ENCODE measurements around the gene CD101. TPM values are rescaled to one million over a fixed set of nuclear protein-coding genes. Genes with fewer than 3 reads are reported as not detected.

Gene CD101
- total RNA-seq, 1 experiment from 2014 or later = 1.2 TPM

GRCh38 chr1:116962987-116963639 lies 38.4 kb upstream of the CD101 start:
- Histone ChIP-seq H4K20me1 (ENCODE audit: insufficient read depth) (no peaks in the 10 kb centered on the region), H3K27ac (ENCODE audit: low read depth, low read length) (no peak overlapping the region), H2AFZ (ENCODE audit: low read depth, low read length, poor library complexity, severe bottlenecking) (no peak overlapping the region), H3K4me1 (ENCODE audit: control insufficient read depth in 1 of 2, insufficient read depth in 2 of 2, low read length in 2 of 2) (no peaks in the 10 kb centered on the region), H3K9me2 (ENCODE audit: insufficient read depth) (no peaks in the 10 kb centered on the region), H3K4me3 (replicated peaks in 1 of 2; ENCODE audit: low read depth in 1 of 2, low read length in 2 of 2) (no peak overlapping the region), H3K79me2 (ENCODE audit: insufficient read depth, low read length) (no peaks in the 10 kb centered on the region), H3K9ac (ENCODE audit: low read length) (no peak overlapping the region), H3K27me3 (ENCODE audit: insufficient read depth, low read length) (no peaks in the 10 kb centered on the region), H3K36me3 (ENCODE audit: control insufficient read depth in 1 of 2, insufficient read depth in 2 of 2, low read length in 2 of 2) (peaks cover 2 to 6% of the 10 kb centered on the region in 2 experiments; a peak in 2 of 4 replicates), H3K9me3 (ENCODE audit: control insufficient read depth in 1 of 2, insufficient read depth in 1 of 2, low read depth in 1 of 2, low read length in 2 of 2) (no peaks in the 10 kb centered on the region), H3K4me2 (ENCODE audit: low read length) (no peak overlapping the region)
- POLR2A ChIA-PET = no interaction called here
- RAD21 ChIA-PET (ENCODE audit: low non-redundant PET in 1 of 2, low total read pairs in 2 of 2, uncharacterized antibody in 2 of 2, unreplicated experiment in 2 of 2) = no interaction called here
- intact Hi-C loops (cut with micrococcal nuclease) = no loop called here
- CTCF ChIA-PET = no interaction called here
- ATAC-seq (no peak), DNase-seq (ENCODE audit: low read depth, low spot score) (no peak)
- TF ChIP-seq ATF3 (IDR thresholded peaks at IDR 0.05) = no peak
- TF ChIP-seq EZH2phosphoT487 (IDR thresholded peaks at IDR 0.05; ENCODE audit: borderline replicate concordance) = no peak
- TF ChIP-seq REST (IDR thresholded peaks at IDR 0.05; ENCODE audit: low read depth) = no peak
- no peak for TF ChIP-seq FOSL1 (IDR thresholded peaks at IDR 0.05; ENCODE audit: low read depth)
- no peak for TF ChIP-seq EGR1 (IDR thresholded peaks at IDR 0.05; ENCODE audit: low read depth)
- TF ChIP-seq CTCF (IDR thresholded peaks at IDR 0.05 in 2 of 3, conservative IDR thresholded peaks at IDR 0.05 in 1 of 3; ENCODE audit: borderline replicate concordance in 1 of 3, insufficient read depth in 1 of 3, low read depth in 2 of 3, low read length in 2 of 3) = no peak
- TF ChIP-seq SRF (IDR thresholded peaks at IDR 0.05; ENCODE audit: low read depth) = no peak
- TF ChIP-seq CBX3 (IDR thresholded peaks at IDR 0.05; ENCODE audit: low read depth) = no peak
- TF ChIP-seq MAX (IDR thresholded peaks at IDR 0.05) = no peak
- TF ChIP-seq TCF7L2 (IDR thresholded peaks at IDR 0.05; ENCODE audit: borderline replicate concordance, extremely low read depth, insufficient read depth, insufficient read length) = no peak
- TF ChIP-seq EZH2 (IDR thresholded peaks at IDR 0.05) = no peak
- BruUV-seq (replicated peaks) = no TSS peak
